ENCODE measurements around the gene DGKZ.

DGKZ gene

DNA sequence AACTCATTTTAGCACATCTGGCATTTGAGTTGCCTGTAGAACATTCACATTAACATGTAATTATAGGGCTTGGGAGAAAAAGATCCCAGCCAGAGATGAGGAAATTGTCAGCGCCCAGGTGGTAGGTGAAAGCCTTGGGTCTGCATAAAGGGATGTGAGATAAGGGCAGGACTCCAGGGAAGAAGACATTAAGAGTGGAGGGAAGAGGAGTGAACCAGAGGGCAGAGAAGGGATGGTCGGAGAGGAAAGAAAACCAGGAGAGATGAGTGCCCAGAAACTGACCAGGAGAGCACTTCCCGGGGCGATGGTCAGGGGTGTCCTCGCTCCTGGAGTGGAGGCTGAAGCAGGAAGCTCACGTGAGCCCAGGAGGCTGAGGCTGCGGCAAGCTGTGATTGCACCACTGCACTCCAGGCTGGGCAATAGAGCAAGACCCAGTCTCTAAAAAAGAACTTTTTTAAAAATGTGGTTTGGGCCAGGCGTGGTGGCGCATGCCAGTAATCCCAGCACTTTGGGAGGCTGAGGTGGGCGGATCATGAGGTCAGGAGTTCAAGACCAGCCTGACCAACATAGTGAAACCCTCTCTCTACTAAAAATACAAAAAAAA is 20.3 kb upstream of the DGKZ start:
- DNase-seq = no peak

DNA sequence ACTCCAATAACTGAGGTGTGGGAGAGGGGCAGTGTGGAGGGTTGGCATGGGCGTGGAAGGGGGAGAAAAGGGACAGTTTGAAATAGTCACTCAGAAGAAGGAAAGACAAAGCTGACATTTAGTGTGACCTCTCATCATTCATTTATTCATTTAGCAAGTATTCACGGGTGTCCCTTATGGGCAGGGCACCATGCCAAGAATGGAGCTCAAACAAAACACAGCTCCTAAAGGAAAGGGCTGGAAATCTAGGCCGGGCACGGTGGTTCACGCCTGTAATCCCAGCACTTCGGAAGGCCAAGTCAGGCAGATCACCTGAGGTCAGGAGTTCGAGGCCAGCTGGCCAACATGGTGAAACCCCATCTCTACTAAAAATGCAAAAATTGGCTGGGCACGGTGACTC is 19.4 kb upstream of the DGKZ start:
- no peak for DNase-seq

DNA sequence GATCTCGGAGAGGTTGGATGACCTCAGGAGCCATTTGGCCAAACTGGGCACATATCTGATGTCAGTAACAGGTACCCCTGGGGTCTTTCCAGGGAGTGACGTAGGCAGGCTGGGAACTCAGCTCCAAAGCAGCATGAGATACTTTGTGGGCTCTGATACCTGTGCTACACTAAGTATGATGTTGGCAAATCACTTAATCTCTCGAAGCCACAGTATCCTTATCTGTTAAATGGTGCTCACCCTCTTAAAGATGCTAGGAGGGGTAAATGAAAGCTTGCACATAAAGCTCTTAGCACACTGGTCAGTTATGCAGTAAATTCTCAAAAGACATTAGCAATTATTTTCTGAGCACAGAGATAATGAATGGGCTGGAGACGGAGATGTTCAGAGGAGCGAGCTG is 17.1 kb upstream of the DGKZ start:
- DNase-seq = no peak

DNA sequence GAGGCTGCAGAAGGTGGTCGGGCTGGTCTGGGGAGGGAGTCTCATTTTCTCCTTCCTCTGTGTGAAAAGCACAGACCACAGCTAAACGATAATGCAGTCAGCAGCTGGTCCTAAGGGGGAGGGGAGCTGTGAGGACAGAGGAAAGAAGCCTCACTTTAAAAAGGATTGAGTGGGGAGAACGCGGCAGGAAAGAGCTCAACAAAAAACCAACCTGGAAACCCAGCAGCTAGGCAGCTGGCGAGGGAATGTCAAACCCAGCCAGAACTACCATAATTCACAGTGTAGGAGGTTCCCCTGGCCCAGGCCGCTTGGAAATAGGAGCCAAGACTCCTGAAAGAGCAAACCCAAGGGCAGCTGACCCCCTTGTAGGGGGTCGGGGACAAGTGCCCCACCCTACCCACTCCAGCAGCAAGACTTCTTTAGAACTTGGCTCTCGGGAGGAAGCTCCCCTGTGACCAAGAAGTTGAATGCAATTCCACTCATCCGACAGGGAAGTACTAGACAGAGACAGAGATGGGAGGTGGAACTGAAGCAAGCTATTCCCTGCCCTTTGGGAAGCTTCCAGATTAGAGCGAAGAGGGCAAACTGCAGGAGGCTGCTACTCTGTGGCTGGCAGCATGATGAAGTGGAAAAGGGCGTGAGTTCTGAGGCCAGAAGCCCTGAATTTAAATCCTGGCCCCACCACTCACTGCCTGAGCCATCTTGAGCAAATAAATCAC is 16.5 kb upstream of the DGKZ start:
- no peak for DNase-seq

DNA sequence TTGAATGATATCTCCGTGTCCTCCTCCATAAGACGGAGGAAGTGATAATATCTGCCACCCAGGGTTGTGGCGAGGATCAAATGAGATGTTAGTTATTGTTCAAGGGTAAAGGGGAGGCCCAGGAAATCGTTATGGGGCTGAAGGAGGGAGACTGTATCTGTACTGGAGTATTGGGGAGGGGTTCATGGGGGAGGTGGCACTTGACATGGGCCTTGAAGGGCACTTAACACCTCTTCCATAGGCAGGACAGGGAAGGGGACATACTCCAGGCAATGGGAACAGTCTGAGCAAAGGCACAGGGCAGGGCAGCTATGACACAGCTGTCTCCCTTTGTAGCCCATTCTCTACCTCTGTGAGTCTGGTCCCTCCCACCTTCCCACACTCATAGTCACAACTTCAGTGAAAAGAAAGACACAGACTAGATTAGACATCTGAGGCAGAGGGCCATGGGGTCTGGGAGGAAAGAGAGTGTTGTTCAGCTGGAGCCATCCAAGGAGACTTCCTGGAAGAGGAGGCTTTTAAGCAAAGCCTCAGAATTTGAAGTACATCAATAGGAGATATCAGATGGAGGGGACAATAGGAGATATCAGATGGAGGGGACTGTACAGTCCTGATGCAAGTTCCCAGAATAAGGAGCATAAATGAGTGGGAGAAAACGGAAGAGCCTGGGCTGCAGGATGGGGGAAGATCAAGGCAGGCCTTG is 15.8 kb upstream of the DGKZ start:
- no peak for DNase-seq

DNA sequence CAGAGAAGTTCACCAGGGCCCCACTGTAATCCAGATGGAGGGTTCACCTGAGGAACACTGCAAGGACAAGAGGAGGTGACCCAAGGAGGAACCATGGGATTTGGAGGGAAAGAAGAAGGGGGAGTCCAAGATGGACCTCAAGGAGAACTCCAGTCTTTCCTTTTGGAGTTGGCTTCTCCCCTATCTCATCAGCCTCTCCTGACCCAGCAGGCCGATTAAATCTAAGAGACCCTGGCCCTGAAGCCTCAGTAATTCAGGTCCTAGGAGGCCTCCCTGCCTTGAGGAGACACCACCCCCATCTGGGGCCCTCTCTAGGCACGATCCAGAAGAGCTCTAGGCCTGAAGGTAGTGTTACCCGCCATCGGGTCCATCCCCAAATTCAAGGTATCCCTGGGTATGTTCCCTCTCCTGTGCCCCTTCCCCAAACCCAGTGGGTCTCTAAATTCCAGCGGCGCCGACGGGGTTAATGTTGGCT is 15.1 kb upstream of the DGKZ start:
- no peak for DNase-seq

DNA sequence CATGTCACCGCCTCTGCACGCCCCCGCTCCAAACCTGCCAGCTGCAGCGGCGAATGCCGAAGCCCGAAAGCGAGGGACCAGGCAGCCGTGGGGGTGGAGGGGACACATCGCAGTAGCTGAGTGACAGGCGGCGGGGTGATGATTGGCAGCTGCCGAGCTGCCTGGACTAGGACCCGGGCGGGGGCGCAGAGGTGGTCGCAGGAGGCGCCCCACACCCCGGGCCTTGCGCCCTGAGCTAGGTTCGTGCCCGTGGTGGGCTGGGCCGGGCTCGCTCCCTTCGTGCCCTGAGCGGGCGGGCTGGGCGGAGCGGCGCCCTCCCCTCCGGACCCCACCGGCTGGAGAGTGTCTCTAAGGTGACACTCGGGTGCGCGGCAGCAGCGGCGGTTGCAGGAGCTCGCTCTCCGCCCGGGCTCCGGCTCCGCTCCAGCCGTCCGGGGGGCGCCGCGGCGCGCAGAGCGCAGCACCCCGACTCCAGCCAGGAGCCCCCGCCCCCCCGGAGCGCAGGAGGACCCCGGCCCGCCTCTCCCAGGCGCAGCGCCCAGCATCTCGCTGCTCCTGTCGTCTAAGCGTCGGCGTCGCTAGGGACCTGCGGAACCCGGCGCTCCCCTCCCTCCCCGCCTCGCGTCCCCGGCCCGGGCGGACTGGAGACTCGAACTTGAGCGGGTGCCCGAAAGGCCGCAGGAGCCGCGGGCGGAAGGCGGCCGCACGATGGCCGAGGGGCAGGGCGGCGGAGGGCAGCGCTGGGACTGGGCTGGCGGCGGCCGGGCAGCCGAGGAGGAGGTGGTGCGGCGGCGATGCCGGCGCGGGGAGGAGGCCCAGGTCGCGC is 14.5 kb upstream of the DGKZ start:
- DNase-seq = no peak

DNA sequence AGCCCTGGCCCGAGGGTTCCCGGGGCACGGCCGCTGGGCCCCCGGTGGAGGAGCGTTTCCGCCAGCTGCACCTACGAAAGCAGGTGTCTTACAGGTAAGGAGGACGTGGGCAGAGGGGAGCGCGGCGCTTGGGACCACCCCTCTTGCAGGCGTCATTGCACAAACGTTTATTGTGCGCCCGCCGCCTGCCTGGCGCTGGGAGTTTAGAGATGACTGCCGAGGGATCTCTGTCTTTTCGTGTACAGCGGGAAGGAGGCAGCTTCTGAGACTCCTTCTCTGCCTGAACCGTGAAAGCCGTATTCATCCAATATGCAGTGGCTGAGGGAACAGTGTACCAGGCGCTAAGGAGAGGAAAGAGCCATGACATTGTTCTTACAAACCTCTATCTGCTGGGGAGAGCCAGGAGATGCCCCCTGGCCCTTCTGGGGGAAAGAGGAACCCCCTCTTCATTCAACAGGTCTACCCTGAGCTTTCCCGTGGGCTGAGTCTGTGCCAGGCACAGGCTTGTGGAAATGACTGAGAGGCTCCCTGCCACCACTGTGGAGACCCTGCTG is 13.8 kb upstream of the DGKZ start:
- DNase-seq = no peak

DNA sequence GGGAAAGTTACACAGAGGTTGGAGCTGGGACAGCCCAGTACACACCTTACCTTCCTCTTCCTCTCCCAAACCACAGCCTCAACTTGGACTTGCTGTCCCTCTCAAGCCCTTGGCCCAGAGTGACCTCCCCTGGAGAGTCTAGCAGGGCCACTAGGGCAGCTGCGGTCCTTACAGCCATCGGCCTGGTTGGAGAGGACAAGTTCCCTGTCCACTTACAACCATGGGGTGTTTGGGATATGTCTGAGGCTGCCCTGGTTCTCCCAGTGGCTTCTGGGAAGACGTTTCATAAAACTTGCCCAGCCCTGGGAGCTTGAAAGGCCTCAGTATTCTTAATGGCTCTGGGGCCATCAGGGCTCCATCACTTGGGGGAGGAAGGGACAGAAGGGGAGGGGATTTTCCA is 13.1 kb upstream of the DGKZ start:
- DNase-seq = no peak

DNA sequence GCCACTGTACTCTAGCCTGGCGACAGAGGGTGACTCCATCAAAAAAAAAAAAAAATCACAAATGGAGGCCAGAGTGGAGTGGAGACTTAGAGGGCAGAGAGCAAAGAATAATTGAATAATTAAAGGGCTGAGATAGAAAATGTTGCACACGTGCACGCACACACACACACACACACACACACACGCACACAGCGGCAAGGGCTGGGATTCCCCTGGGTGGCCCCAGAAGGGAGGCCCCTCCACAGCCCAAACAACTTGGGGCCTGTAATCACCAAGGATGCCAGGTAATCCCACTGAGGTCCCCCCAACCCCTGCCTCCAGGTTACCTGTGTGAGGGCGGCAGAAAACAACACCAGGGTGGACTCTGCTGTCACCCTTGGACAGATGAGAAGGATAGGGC is 12.0 kb upstream of the DGKZ start:
- DNase-seq = no peak

DNA sequence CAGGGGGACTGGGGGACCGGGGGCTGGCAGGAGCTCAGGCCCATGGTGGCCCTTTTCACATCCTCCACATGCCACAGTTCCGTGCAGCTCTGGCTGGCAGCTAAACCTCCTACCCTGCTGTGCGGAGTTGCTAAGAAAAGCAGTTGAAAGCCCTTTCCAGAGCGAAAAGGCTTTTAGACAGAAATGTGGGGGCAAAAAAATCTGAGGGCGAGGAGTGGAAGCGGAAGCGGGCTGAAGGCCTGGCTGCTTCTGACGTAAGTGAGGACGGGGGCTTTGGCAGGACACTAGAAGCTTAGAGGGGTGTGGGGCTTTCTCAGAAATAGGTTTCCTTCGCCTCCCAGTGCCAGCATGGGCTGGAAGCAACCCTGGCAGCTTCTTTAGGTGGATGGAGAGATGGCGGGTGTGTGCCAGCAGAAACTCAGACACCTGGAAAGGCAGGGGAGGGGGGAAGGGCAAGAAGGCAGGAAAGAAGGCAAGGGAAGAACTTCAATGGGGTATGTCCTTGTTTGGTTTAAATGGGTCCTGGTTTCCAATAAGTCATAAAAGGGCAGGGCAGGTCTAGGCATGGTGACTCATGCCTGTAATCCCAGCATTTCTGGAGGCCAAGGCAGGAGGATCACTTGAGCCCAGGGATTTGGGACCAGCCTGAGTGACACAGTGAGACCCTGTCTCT is 11.2 kb upstream of the DGKZ start:
- DNase-seq = no peak

DNA sequence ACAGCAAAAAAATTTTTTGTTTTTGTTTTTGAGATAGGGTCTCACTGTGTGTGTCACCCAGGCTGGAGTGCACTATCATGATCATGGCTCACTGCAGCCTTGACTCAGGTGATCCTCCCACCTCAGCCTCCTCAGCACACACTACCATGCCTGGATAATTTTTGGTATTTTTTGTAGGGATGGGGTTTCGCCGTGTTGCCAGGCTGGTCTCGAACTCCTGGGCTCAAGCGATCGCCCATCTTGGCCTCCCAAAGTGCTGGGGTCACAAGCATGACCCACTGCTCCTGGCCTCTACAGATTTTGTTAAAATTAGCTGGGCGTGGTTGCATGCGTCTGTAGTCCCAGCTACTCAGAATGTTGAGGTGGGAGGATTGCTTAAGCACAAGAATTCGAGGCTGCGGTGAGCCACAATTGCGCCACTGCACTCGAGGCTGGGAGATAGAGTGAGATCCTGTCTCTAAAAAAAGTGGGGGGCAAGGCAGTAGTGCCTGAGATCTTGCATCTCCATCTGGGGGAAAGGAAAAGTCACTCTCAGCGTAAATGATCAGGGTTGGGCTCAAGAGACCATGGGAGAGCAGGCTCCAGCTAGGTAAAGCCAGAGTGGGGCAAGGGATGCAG is 10.6 kb upstream of the DGKZ start:
- DNase-seq = peak; percentile 96

DNA sequence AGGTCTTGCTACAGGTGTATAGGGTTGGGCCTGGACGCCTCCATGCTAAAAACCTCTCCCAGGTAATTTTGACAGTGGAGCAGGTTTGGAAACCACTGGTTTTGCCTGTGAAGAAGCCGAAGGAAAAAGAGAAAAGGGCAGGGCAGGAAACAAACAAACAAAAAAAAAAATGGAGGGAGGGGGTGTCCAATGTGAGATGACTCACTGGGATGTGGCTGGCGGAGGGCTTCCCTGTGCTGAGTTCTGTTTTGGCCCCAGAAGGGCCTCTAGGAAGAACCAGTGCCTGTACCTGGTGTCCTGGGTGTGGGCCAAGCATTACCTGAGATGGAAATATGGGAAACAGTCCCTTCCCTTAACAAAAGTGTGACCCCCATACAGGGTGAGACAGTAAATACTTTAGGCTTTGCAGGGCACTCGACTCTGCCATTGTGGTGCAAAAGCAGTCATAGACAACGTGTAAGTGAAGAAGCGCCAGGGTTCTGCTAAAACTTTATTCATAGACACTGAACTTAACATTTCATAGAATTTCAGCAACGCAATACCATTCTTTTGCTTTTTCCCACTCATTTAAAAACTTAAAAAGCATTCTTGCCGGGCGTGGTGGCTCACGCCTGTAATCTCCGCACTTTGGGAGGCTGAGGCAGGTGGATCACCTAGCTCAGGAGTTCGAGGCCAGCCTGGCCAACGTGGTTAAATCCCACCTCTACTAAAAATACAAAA is 9.5 kb upstream of the DGKZ start:
- no peak for DNase-seq

DNA sequence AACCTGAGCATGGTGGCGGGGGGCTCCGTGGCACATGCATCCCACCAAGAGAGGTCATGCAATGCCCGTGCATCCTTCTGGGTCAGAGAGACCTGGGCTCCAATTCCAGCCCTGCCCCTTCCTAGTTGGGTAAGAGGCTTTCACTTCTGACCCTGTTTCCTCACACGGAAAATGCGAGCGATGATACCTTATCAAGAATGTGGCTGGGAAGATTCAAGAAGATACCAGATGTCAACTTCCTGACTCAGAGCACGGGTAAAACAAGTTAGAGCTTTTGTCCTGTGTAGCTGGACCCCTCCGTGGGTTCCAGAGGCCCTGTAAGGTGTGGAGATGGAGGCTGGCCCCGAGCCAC is 8.7 kb upstream of the DGKZ start:
- DNase-seq = no peak

DNA sequence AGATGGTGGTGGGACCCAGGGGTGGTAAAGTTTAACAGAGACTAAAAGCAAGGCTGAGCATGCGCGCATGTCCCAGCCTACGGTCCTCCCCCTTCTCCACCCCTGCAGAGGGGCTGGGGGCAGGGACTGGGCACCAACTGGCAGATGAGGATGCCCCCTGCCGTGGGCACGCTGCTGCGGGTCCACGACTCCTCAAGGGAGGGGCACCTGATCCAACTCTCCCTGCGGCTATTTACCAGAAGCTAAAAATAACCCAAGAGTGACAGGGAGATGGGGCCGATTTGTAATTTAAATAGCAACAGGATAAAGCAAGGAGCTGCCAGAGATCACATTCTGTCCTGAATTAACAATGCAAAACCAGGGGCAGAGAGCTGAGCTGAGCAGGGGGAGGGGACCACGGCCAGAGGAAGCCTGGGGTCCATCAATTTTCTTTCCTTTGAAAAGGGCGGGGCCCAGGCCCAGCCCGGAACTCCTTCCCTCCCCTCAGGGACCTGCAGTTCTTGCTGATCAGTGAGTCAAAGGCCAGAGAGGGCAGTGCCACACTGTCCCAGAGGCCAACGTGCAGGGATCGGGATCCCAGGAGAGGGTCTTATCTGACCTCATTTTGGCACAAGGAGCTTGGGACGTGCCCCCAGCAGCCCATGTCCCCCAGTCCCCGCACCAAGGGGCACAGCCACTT is 8.1 kb upstream of the DGKZ start:
- DNase-seq = no peak

DNA sequence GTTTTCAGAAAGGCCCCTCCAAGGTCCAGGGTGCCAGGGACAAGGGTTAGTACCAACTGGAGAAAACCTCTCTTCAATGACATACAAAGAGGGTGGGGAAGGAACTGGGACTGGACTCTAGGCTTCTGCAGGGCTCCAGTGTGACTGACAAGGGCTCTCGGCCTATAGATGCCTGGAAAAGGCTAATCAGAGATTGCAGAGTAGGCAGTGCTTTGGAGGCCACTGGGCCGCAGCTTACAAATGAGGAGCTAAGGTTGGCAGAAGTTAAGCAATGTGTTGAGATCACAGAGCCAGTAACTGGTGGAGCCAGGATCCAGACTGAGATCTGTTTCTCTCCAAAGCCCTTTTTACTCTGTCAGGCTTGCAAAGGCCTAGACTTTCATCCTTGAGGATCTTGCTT is 7.4 kb upstream of the DGKZ start:
- peak; percentile 54 for DNase-seq

DNA sequence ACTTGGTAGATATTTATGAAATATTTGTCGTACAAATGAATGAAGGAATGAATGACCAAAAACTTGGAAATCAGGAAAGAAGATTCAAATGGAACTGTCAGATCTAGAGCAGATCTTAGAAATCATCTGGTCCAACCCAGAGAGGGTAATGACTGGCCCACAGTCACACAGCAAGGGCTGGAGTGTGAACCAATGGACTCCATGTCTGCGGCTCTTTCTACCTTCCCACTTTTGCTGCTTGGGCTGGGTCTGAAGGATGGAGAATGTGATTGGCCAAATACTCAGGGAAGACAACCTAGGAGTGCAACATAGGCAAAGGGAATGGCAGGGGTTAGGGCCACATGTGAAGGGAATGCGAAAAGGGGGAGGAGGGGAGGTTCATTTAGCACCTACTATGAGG is 5.8 kb upstream of the DGKZ start:
- DNase-seq = no peak

DNA sequence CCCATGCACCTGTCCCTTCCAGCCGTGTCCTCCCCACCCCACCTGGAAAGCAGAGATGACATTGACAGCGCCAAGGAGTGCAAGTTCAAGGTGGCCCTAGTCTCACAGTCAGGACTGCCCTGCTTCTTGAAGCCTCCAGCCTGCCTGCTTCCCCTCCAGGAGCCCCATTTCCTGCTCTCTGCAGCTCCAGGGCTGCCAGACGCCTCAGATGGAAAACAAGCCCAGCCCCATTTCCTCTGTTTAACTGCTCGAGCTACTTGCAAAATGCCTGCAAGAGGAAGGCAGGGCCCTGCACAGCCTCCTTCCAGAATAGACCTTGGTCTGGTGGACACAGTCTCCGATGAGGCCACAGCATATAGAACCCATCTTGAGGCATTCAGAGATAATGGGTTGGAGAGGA is 5.0 kb upstream of the DGKZ start:
- peak; percentile 28 for DNase-seq

DNA sequence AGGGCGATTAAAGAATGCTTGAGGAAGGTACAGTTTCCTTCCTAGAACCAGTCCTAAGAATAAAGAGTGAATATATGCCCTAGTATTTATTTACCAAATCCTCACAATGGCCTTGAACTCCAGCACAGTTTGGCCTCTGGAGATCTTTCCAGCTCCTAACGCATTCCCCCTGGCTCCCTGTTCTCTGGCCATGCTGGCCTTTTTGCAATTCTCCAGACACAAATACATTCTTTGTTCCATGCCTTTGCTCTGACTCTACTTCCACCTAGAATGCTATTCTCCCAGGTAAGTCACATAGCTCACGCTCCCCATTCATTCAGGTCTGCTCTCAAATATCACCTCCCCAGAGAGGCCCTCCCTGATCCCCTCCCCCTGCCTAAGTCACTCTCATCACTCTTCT is 3.7 kb upstream of the DGKZ start:
- no peak for DNase-seq

DNA sequence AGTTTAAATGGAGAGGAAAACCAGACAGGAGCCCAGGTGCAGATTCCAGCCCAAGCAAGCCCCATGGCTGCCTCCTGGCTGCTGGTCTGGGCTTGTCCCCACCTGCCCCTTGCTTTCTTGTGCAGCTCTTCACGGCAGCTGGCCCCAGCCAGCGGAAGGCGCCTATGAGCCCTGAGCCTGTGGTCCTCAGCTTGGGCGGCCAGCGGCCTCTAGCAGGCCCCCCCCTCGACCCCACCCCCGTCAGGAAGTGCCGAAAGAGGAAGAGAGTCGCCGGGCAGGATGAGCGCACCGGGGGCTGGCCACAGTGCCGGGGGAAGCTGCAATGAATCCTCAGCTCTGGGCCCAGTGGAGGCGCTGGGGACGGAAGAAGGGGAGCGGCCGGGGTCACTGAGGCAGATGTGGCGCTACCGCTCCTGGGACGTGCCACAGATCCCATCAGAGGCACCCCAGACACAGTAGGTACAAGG is 2.1 kb upstream of the DGKZ start:
- DNase-seq = no peak

All from NCI-H226 (cell line).